DMS 273 treated with DMSO at 0.1 percent for 48 hours (cell line): Measurements from ENCODE around the gene UPK3B.
"Not testable (repeated sequence)": the region's sequence is repeated elsewhere in the genome, so short reads cannot be mapped to it uniquely, and the experiment has no call there.

Experiments used
- DNase-seq: peaks from one replicate; lab custom pipeline; 2025; lab: John Stamatoyannopoulos, UW

The UPK3B gene

GRCh38 chr7:76513817-76514799 is 3.8 kb downstream of the UPK3B start:
- DNase-seq: no peak

GRCh38 chr7:76514926-76515771 is 4.8 kb downstream of the UPK3B start:
- DNase-seq: no peak

- no peak for DNase-seq
These were observed 5.7 kb downstream of the UPK3B start for GRCh38 chr7:76515999-76516443.

- DNase-seq: not testable (repeated sequence)
These were observed 6.6 kb downstream of the UPK3B start for GRCh38 chr7:76516932-76517331.

- not testable (repeated sequence) for DNase-seq
These were observed 15.8 kb downstream of the UPK3B start for GRCh38 chr7:76526183-76526582.

GRCh38 chr7:76531643-76532042 is 21.3 kb downstream of the UPK3B start:
- DNase-seq: not testable (repeated sequence)

- DNase-seq: not testable (repeated sequence)
These were observed 32.8 kb downstream of the UPK3B start, which contains the start of gene SPDYE16 for GRCh38 chr7:76543197-76543596. SPDYE16 (minus strand) TSS chr7:76543297; CDS start chr7:76541459, 1,838 bp downstream.

GRCh38 chr7:76549025-76549854 is 38.9 kb downstream of the UPK3B start:
- peak; percentile 91 for DNase-seq

GRCh38 chr7:76549855-76550248 is 39.5 kb downstream of the UPK3B start:
- DNase-seq: not testable (repeated sequence)

GRCh38 chr7:76551992-76552391 is 41.6 kb downstream of the UPK3B start:
- DNase-seq: not testable (repeated sequence)

- DNase-seq: not testable (repeated sequence)
These were observed 49.3 kb downstream of the UPK3B start for GRCh38 chr7:76559685-76560084.

- not testable (repeated sequence) for DNase-seq
These were observed 49.8 kb downstream of the UPK3B start for GRCh38 chr7:76560157-76560556.

GRCh38 chr7:76561342-76561741 is 51.0 kb downstream of the UPK3B start:
- DNase-seq: not testable (repeated sequence)

- DNase-seq: not testable (repeated sequence)
These were observed 54.6 kb downstream of the UPK3B start for GRCh38 chr7:76565001-76565400.
